GM18499 (cell line): ENCODE results near the gene SEC24D.
"Not testable (repeated sequence)": the region's sequence is repeated elsewhere in the genome, so short reads cannot be mapped to it uniquely, and the experiment has no call there.

Source experiments
- ATAC-seq: cut with Tn5 transposase; IDR thresholded peaks from one replicate; pipeline ENCODE4 v1.9.1; 2021; ENCODE audit warnings: moderate number of reproducible peaks; ENCODE audit not compliant: insufficient read depth, unreplicated experiment

SEC24D gene, protein sequence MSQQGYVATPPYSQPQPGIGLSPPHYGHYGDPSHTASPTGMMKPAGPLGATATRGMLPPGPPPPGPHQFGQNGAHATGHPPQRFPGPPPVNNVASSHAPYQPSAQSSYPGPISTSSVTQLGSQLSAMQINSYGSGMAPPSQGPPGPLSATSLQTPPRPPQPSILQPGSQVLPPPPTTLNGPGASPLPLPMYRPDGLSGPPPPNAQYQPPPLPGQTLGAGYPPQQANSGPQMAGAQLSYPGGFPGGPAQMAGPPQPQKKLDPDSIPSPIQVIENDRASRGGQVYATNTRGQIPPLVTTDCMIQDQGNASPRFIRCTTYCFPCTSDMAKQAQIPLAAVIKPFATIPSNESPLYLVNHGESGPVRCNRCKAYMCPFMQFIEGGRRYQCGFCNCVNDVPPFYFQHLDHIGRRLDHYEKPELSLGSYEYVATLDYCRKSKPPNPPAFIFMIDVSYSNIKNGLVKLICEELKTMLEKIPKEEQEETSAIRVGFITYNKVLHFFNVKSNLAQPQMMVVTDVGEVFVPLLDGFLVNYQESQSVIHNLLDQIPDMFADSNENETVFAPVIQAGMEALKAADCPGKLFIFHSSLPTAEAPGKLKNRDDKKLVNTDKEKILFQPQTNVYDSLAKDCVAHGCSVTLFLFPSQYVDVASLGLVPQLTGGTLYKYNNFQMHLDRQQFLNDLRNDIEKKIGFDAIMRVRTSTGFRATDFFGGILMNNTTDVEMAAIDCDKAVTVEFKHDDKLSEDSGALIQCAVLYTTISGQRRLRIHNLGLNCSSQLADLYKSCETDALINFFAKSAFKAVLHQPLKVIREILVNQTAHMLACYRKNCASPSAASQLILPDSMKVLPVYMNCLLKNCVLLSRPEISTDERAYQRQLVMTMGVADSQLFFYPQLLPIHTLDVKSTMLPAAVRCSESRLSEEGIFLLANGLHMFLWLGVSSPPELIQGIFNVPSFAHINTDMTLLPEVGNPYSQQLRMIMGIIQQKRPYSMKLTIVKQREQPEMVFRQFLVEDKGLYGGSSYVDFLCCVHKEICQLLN

DNA sequence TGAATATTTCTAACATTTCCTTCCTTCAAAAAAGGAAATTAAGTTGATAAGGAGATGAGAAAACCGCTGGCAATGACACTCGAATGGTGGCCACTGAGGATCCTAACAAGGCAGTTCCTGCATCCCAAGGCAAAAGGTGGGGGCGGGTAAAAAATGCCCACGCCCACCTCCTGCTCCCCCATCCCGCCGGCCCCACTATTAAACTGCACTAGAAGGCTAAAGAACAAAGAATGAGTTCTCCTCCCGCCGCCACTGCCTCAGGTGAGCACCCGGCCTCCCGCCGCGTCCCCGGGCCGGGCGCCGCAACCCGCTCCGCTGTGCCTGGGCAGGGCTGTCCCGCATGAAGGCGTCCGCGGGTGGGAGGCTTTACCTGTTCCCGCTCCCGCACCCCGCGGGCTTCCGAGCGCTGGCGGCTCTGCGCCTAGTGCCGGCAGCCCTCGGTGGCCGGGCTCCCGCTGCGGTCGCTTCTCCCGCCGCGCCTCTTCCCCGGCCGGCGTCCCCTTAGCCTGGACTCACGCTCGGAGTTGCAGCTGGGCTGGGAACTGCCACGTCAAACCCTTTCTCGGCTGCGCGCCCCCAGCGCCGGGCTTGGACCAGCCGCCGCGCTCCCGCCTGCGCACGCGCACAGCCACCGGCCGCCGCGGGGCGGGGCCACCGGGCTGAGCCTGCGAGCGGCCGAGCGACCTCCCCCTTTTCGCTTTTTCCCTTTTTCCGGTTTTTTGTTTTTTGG lies at the start of gene SEC24D:
TSS of gene SEC24D (minus strand) at position 556 of the 730 bp plus-strand sequence. CDS start 2,430 bp downstream, outside the sequence.
- peak; percentile 42 for ATAC-seq

DNA sequence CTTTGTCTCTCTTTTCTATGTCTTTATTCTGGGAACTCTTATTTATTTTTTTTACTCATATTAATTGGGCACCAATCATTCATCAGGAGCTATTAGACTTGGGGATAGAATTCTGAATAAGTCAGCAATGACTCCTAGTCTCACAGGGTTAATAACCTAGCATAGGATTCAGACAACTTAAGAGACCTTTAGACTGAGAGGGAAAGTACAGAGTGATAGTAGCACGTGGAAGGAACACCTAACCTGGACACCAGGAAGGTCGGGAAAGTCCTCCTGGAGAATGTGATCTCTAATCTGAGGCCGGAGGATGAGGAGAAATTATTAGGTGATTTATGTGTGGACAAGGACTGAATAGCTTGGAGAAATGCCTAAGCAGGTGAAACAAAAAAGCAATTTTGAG lies 48.8 kb upstream of the SEC24D start:
- no peak for ATAC-seq

DNA sequence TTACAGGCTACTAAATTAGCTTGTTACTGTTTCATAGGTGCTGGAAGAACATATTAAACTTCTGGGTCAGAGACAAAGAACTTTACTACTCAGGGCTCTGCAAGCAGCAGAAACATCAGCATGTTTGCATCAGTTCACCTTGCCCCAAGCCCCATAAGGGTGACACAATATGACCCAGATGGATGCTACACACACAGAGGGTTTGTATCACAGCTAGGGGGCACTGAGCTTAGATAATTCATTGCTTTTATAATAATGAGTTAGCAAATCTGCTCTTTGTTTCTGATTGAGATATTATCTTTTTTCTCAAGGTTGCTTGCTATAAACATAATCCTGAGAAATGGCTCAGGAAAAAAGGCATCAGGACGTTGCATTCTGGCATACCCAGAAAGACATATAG lies 47.9 kb upstream of the SEC24D start:
- no peak for ATAC-seq

DNA sequence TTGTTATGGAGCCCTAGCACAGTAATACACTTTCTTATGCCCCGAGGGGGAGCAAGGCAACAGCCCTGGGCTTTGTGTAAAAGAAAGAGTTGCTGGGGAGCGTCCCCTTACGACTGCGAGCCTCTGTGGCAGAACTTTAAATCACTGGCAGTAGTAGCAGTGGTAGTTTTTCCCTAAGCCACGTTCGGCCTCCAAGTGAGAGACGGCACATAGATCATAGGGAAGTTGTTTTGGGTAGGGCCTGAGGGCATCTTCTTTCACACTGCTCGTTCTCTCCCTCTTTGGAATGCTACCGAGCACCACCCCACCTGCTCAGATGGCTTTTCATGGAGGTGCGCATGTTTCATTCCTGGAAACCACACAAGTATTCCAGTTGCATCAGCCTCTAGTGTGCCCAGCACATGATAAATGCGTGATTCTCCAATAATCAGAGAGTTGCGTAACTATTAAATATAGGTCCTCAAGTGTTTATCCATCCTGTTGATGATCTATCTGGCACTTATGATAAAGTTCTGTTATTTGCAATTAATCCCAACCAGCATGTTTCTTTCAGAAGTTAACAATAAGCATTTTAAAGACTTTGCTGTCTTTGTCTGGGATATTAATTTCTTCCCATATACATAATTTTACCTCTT lies 45.7 kb upstream of the SEC24D start:
- no peak for ATAC-seq

DNA sequence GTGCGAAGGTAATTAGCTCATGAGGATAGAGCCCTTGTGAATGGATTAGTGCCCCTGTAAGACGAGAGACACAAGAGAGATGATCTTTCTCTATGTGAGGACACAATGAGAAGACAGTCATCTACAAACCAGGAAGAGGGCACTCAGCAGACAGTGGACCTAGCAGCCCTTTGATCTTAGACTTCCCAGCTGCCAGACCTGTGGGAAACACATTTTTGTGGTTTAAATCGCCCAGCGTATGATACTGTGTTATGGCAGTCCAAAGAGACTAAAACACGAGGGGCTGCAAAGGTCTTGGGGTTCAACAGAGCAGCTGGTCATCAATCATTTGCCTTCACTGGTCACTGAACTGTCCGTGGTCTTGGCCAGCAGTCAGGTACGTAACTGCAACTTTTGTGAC lies 43.5 kb upstream of the SEC24D start:
- ATAC-seq: no peak

DNA sequence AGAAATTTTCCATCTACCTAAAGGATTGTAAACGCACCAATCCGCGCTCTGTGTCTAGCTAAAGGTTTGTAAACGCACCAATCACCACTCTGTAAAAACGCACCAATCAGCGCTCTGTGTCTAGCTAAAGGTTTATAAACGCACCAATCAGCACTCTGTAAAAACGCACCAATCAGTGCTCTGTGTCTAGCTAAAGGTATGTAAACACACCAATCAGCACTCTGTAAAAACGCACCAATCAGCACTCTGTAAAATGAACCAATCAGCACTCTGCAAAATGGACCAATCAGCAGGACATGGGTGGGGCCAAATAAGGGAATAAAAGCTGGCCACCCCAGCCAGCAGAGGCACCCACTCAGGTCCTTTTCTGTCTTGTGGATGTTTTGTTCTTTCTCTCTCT lies 42.6 kb upstream of the SEC24D start:
- not testable (repeated sequence) for ATAC-seq

DNA sequence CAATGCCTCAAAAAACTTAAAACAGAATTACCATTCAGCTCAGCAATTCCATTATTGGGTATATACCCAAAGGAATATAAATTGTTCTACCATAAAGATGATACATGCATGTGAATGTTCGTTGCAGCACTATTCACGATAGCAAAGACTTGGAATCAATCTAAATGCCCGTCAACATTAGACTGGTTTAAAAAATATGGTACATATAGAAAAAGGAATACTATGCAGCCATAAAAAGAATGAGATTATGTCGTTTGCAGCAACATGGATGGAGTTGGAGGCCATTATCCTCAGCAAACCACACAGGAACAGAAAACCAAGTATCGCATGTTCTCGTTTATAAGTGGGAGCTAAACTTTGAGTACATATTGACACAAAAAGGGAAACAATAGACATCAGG lies 41.9 kb upstream of the SEC24D start:
- ATAC-seq: no peak

DNA sequence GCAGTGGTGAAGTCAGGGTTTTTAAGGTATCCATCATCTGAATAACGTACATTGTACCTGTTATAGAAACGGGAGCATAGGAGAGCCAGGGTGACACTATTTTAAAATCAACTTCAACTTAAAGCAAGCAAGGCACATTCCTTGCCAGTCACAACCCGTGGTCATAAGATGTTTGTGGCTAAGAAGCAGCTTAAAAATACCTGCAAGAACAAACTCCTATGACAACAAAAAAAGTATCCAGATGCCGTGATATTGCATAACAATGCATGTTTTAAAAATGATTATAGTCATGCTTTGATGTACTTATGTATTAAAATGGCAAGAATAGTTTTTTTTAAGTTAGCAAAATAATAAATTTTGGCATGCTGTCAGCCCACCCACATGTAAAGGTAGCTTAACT lies 36.3 kb upstream of the SEC24D start:
- no peak for ATAC-seq

DNA sequence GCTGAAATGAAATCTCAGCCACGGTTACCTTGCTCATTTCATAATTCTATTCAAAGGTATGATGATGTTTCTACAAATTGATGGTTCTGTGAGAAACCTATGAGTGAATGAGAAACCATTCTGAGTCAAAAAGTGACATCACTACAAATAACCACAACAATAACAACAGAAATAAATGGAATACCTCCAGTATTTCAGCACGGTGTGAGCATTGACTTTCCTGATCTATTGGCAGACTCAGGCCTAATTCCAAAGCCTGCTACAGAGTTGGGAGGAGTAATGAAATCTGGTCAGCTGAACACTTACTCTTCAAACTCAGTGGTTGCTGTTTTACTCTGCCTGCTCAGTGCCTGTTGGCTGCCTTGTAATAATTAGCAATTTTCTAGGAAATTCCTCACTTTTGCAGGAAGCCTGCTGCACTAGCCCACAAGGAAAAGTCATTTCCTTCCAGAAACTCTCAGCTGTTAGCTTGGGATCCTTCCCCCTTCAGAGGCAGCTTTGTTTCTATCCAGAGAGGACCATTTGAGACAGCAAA lies 33.9 kb upstream of the SEC24D start:
- ATAC-seq: no peak

DNA sequence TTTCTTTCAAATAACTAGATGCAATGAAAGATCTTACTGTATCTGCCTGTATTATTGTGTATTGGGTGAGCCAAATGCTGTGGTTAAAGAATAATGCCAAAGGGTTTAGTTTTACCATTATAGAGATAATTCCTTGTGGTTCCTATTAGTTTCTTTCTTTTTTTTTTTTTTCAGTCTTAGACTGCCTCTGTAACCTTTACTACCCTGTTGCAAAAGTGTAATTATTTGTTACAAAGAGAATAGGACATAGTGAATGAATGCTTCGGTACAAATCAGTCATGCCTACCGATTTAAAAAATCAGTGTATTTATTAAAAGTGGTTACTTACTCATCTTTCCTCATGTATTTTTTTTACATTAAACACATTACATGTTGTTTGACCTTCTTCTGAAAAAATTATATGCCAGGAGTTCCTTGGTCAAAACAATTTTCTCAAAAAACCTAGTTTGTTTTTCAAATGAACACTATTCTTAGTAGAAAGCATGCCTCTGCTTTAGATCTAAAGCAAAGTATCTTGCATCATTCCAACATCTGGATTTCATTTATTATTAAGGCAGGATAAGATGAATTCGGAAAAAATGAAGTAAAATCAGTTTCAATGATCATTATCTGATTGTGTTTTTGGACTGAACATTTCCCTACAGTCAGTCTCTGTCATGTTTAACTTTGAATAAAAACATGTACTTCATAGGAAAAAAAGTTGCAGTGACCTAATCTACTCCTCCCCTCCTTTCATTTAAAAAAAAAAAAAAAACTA lies 31.6 kb upstream of the SEC24D start:
- no peak for ATAC-seq

DNA sequence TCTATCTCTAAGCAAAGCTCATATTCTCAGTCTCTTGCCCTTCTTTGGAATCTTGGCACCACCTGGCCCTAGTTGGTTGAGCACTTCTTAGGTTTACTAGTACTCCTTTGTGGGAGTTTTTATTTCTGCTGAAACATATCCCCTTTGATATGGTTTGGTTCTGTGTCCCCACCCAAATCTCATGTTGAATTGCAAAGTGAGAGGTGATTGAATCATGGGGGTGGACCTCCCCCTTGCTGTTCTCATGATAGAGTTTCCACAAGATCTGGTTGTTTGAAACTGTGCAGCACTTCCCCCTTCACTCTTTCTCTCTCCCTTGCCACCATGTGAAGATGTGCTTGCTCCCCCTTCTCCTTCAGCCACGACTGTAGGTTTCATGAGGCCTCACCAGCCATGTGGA lies 30.5 kb upstream of the SEC24D start:
- ATAC-seq: no peak

DNA sequence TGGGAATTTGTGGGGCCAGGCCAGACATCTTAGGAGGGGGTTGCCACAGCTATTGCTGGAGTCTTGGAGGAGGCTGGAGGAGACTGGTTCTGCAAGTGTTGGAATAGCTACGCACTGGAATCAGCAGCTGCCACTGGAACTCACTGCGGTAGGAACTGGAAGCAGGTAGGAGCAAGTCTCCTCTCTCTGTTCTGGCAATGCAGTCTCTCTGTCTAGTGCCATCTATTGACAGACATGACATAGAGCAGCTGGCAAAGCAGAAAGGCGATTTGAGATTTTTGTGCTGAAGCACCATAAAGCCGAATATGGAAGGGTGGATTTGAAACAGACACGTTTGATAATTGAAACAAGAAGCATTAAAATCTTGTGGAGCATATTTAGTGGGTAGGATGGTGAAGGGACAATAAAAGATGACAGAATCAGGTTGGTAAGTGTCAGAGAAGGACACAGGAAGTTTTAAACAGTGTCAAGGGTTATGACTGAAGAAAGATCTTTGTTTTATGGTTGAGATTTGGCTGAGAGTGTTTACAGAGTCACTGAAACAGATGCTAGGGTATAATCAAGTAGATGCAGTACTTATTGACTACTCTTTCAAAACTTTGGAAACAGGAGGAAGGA lies 29.3 kb upstream of the SEC24D start:
- ATAC-seq: no peak

DNA sequence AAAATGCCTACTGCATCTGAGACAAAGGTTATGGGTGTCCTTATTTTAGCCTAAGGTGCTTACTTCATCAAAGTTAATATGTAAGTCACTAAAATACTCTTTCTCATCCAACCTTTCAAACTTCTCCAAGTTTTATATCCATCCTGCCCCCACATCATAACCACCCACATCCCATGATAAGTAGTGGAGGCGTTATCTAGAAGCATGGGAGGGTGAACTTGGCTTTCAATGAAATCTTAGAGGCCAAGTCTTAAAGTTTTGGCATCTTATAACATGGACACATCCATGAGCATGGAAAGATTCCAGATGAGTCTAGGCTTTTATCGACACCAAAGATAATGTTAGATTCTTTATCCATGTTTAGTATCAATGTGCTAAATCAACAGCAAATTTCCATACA lies 22.9 kb upstream of the SEC24D start:
- ATAC-seq: no peak

DNA sequence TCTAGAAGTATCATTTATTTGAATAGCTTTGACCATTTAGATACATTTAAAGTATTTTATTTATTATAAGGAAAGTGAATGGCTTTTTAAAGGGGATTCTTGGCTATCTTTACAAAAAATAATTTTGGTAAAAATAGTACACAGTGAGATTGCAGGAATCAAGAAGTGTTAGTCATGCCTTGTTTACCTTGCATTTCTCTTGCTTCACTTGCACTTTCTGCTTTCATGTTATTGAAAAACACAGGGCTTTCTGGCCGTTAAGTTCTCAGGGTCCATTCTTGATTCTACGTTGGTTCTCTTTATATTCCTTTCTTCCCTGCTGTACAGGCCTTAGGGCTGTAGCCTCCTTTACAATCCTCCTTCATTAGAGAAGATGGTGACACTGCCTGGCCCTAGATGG lies 21.8 kb upstream of the SEC24D start:
- no peak for ATAC-seq

DNA sequence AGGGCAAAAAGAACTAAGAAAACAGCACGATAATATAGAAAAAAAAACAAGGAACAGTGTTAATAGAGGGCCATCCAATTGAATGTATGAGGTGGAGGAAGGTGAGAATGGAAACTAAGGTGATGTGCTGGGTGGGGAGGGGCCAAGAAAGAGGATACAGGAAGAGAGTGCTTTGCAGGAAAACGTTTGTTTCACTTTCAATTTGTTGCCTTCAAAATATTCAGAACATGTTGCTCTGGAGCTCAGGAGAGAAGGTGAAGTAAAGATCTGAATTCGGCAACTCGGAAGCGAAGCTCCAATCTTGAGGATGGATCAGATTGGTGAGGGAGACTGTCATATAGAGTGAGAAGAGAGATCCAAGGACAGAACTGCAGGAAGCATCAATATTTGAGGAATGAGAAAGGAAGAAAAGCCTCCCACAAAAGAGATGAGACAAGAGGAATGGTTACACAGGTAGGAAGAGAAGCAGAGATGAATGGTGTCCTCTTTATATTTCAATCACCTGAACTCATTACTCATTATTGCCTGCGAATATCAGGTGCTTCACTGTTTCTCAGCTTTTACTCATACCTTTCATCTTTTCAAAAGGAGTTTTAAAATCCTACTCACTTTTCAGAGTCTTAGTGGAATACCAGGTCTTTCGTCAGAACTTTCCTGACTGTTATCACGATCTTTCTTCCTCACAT lies 14.7 kb upstream of the SEC24D start:
- peak; percentile 75 for ATAC-seq

DNA sequence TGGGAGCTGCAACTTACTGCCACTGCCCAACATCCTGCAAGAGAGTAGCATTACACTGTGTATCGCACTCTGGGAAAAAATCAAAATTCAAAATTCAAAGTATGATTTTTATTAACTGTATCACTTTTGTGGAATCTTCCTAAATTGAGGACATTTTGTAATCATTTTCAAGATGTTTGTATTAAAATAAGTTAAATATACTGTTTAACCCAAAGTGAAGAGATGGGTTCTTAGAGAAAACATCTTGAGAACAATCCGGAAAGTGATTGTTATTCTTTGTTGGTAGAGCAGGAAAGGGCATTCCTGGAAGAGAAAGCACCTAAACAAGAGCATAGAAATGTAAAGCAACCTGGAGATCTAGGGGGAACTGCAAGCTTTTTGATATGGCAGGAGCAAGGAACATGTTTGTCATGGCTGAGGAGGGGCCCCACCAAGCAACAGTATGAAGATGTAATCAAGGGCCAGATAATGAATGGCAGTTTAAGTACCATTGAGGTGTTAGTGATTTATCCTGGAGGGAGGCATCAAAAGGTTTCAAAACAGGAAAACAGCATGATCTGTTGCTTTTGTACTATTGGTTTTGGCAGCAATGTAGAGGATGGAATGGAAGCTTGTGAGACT lies 14.1 kb upstream of the SEC24D start:
- no peak for ATAC-seq

DNA sequence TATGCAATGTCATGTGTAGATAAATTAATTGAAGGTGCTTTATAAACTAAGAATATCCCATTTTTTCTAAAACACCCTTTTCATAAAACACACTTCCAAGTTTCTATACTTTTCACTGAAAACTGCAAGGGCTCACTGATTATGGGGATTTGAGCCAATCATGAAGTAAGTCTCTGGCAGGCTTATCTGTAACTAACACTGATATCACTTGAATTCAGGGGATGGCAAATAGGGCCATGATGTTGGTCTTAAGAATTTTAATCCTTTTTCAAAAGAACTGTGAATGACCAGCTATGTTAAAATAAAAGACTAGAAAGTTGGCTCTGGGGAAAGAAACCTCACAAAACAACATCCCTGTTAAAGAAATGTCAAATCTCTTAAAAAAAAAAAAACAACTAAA lies 13.0 kb upstream of the SEC24D start:
- ATAC-seq: no peak

DNA sequence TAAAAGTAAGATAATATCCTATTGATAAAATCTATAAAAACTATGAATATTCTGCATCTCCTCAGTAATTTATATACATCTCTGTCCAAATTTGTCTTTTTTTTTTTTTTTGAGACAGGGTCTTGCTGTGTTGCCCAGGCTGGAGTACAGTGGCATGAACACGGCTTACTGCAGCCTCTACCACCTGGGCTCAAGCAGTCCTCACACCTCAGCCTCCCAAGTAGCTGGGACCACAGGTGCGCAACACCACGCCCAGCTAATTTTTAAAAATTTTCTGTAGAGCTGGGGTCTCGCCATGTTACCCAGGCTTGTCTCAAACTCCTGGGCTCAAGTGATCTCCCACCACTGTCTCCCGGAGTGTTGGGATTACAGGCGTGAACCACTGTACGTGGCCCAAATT lies 12.3 kb upstream of the SEC24D start:
- no peak for ATAC-seq
